Stimulated activated naive CD8-positive, alpha-beta T cell treated with anti-CD3 and anti-CD28 coated beads, Interleukin-15, Interleukin-2, amounts not matched to agents 100 ng/mL and 50 ng/mL, for 24 hours (primary cell): ENCODE measurements around the gene NEU4.
"Not testable (repeated sequence)": the region's sequence is repeated elsewhere in the genome, so short reads cannot be mapped to it uniquely, and the experiment has no call there.

Experiments used
- H3K27ac Mint-ChIP-seq: one replicate; pipeline ENCODE4 v1.8.0; 2021; ENCODE audit warnings: mild to moderate bottlenecking, mixed read lengths
- H3K27me3 Mint-ChIP-seq: one replicate; pipeline ENCODE4 v1.8.0; 2021; ENCODE audit warnings: mixed read lengths
- H3K36me3 Mint-ChIP-seq: one replicate; pipeline ENCODE4 v1.8.0; 2021; ENCODE audit warnings: low read depth, mixed read lengths
- H3K4me1 Mint-ChIP-seq: one replicate; pipeline ENCODE4 v1.8.0; 2021; ENCODE audit warnings: low read depth, mixed read lengths
- H3K4me3 Mint-ChIP-seq: one replicate; pipeline ENCODE4 v1.8.0; 2021; ENCODE audit warnings: mild to moderate bottlenecking, mixed read lengths
- H3K9me3 Mint-ChIP-seq: one replicate; pipeline ENCODE4 v1.8.0; 2021; ENCODE audit warnings: mixed read lengths

NEU4 gene

GRCh38 chr2:241791385-241791784 is 17.6 kb upstream of the NEU4 start:
- H3K4me1 Mint-ChIP-seq, result peaks cover 30% of the 10 kb centered on the region
- peaks cover 12% of the 10 kb centered on the region for H3K36me3 Mint-ChIP-seq
- not testable (repeated sequence) for H3K9me3 Mint-ChIP-seq, H3K4me3 Mint-ChIP-seq, H3K27ac Mint-ChIP-seq, H3K27me3 Mint-ChIP-seq

DNA sequence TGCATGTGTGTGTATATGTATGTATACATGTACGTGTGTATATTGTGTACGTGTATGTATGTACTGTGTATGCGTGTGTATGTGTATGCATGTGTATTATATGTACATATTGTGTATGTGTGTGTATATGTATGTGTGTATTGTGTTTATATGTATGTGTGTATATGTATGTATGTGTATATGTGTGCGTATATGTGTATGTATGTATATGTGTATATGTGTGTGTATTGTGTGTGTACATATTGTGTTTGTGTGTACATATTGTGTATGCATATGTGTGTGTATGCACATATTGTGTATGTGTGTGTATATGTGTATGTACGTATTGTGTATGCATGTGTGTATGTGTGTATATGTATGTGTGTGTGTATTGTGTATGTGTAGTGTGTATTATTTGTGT is 15.6 kb upstream of the NEU4 start:
- Mint-ChIP-seq H3K27ac (no peak overlapping the region), H3K4me3 (no peak overlapping the region), H3K4me1 (peaks cover 12% of the 10 kb centered on the region), H3K9me3 (no peaks in the 10 kb centered on the region), H3K36me3 (peaks cover 12% of the 10 kb centered on the region), H3K27me3 (no peaks in the 10 kb centered on the region)

DNA sequence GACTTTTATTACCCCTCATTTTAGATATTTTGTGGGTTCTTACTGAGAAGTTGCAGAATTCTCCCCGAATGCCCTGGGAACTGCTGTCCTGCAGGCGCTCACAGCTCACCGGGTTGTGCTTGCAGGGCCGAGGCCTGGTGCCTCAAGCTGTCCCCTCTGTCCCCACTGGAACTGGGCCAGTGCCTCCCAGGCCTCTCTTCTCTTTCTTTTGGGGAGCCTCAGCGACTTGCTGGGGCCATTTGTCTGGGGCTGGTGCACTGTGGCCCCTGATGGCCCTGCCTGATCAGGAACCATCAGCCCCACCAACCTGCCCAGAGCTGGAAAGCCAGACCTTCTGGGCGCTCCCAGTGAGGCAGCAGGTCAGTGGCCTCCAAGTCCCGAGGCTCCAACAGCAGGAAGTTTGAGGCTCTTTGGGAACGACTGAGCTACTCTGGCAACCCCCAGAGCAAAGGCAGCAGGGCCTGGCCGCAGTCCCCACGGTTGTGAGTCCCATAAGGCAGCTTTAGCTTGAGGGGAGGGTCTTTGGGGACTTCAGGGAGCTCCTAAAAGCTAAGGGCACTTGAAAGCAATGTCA is 14.7 kb upstream of the NEU4 start:
- H3K27me3 Mint-ChIP-seq, result no peaks in the 10 kb centered on the region
- H3K27ac Mint-ChIP-seq, result no peak overlapping the region
- peaks cover 5% of the 10 kb centered on the region for H3K36me3 Mint-ChIP-seq
- H3K4me1 Mint-ChIP-seq, result peaks cover 2% of the 10 kb centered on the region
- no peaks in the 10 kb centered on the region for H3K9me3 Mint-ChIP-seq
- H3K4me3 Mint-ChIP-seq, result no peak overlapping the region

DNA sequence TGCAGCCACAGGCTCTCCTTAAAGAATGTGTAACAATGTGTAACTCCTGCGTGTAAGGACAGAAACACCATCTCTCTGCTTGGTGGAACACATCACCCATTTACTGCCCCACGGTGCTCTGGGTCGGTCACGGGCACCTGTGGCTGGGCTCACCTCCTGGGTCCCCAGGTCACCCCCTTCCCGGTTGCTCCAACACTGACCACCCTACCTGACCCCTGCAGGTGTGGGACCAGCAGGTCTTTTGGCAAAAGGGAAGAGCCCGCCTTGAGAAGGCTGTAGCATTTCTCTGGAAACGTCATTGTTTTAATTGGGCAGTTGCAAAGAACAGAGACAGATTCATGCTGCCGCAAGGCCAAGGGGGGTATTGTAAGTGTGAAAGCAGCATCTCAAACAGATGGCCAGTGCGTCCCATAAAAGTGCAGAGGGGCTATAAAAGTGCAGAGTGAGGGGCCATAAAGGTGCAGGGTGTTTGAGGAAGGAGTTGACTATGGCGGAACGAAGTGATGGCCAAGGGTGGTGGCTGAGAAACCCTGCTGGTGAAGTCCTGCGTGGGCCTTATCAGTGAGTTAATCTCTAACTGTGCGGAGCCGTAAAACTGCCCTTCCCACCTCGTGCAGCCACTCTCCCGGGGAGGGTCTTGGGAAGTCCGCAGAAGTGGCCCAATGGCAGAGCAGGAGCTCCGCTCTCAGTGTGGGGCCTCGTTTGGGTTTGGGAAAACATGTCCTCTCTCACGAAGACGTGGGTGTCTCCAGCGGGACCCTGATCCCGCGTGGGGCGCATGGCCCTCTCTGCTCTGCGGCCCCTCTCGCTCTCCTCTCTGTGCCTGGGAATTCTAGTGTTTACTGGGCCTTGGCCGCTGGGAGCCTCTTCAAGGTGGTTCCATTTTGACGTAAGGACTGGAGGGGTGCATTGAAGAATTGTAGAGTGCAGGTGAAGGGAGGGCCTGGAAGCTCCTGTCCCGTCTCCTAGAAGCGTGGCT is 13.7 kb upstream of the NEU4 start:
- H3K36me3 Mint-ChIP-seq, result peaks cover 5% of the 10 kb centered on the region
- no peaks in the 10 kb centered on the region for H3K27me3 Mint-ChIP-seq
- no peak overlapping the region for H3K27ac Mint-ChIP-seq
- no peaks in the 10 kb centered on the region for H3K9me3 Mint-ChIP-seq
- no peak overlapping the region for H3K4me3 Mint-ChIP-seq
- no peaks in the 10 kb centered on the region for H3K4me1 Mint-ChIP-seq

- H3K27me3 Mint-ChIP-seq, result no peaks in the 10 kb centered on the region
- H3K36me3 Mint-ChIP-seq, result no peaks in the 10 kb centered on the region
- no peaks in the 10 kb centered on the region for H3K4me1 Mint-ChIP-seq
- no peak overlapping the region for H3K4me3 Mint-ChIP-seq
- no peaks in the 10 kb centered on the region for H3K9me3 Mint-ChIP-seq
- no peak overlapping the region for H3K27ac Mint-ChIP-seq
Observed at GRCh38 chr2:241796209-241796608, 12.8 kb upstream of the NEU4 start.

DNA sequence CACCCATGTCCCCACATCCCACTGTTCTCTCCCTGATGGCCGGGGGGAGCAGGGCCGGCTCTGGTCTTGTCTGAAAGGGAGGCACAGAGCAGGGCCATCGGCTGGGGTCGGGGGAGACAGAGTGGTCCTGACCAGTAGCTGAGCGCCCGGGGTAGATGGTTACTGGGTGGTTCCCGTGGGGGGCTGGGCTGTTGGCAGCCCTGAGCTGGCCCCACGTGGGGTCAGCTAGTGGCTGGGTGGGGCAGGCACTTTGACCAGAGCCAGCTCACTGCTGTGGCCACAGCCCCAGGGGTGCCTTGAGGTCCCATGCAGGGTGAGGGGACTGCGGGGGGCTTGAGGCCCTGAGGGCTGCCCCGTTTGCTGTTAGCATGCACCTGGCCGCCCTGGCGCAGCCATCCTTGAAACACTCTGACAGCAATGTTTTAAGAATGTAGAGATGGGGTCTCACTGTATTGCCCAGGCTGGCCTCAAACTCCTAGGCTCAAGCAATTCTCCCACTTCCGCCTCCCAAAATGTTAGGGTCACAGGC is 12.3 kb upstream of the NEU4 start:
- H3K4me1 Mint-ChIP-seq, result no peaks in the 10 kb centered on the region
- H3K27ac Mint-ChIP-seq, result no peak overlapping the region
- no peaks in the 10 kb centered on the region for H3K9me3 Mint-ChIP-seq
- no peaks in the 10 kb centered on the region for H3K27me3 Mint-ChIP-seq
- H3K4me3 Mint-ChIP-seq, result no peak overlapping the region
- H3K36me3 Mint-ChIP-seq, result no peaks in the 10 kb centered on the region

DNA sequence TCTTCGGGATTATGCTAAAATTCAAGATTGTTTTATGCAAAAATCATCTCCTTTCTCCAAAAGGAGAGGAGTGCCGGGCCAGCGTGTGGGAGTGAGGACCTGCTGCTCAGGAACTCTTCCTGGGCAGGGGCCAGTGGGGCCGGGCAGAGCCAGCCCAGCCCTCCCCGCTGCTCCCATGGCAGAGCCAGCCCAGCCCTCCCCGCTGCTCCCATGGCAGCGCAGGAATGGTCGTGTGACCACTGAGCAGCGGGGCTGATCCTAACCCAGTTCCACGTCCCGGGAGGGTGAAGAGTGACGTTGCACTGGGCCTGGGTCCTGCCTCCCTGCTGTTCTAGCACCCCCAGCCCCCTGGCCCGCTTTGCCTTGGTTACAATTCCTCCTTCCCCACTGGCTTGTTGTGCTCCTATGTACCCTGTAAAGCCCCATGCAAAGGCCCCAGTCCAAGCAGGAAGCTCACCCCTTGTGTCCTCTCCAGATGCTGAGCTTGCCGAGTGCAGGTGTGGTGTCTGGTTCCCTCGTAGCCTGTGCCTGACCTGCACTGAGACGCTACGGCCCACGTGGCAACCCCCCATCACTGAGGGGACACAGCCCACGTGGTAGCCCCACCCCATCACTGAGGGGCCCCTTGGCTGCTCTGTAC is 11.4 kb upstream of the NEU4 start:
- no peak overlapping the region for H3K27ac Mint-ChIP-seq
- H3K36me3 Mint-ChIP-seq, result no peaks in the 10 kb centered on the region
- no peaks in the 10 kb centered on the region for H3K9me3 Mint-ChIP-seq
- no peaks in the 10 kb centered on the region for H3K4me1 Mint-ChIP-seq
- H3K27me3 Mint-ChIP-seq, result no peaks in the 10 kb centered on the region
- no peak overlapping the region for H3K4me3 Mint-ChIP-seq

DNA sequence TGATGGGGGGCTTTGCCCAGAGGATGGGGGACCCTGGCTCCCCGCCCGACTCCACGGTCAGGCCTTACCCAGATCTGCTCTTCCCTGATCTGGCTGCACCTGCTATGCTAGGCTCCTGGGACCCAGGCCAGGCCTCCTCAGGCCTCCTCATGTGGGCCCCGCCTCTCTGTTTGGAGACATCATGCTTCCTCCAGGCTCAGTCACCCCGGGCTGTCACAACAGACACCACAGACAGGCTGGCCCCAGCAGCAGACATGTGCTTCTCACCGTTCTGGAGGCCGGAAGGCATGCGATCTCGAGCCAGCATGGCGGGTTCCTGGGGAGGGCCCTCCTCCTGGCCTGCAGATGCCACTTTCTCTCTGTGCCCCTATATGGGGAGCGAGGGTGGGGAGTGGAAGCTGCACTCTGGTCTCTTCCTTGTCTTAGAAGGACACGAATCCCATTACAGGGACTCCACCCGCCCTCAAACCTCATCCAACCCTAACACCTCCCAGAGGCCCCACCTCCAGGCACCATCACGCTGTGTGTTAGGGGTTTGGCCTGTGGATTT is 10.8 kb upstream of the NEU4 start:
- no peak overlapping the region for H3K4me3 Mint-ChIP-seq
- no peaks in the 10 kb centered on the region for H3K9me3 Mint-ChIP-seq
- H3K27me3 Mint-ChIP-seq, result peaks cover under 1% of the 10 kb centered on the region
- no peak overlapping the region for H3K27ac Mint-ChIP-seq
- H3K4me1 Mint-ChIP-seq, result peaks cover under 1% of the 10 kb centered on the region
- no peaks in the 10 kb centered on the region for H3K36me3 Mint-ChIP-seq

- Mint-ChIP-seq H3K4me1 (peaks cover 4% of the 10 kb centered on the region), H3K27ac (no peak overlapping the region), H3K4me3 (no peak overlapping the region), H3K9me3 (no peaks in the 10 kb centered on the region), H3K27me3 (peaks cover 4% of the 10 kb centered on the region), H3K36me3 (no peaks in the 10 kb centered on the region)
Observed at GRCh38 chr2:241798631-241799521, 10.1 kb upstream of the NEU4 start.

DNA sequence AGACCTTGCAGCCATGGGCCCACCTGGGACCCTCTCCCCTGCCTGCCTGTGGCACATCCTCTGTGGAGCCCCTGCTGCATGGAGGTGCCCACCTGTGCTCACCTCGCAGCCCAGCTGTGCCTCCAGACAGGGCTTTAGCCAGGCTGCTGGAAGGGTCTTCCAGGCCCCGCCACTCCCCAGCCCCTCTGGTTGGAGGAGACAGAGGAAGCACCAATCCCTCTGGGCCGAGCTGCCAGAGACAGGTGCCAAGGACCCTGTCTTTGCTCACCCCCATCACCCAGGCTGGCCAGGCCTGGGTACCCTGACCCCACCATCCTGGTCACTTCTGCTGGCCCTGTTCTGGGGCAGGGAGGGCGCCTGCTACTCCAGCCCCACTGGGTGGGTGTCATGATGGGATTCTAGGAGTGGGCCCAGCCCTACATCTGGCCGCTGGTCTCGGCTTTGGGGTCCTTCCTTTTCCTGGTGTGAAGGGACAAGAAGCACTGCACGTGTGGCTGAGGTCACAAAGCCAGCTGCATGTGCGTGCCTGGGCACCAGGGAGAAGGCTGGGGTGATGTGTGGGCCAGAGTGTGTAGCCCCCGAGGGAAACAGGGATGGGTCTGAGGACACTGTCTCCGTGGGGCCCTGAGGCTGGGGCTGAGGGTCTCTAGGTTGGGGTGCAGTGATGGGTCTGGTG is 9.3 kb upstream of the NEU4 start:
- Mint-ChIP-seq H3K36me3 (no peaks in the 10 kb centered on the region), H3K9me3 (no peaks in the 10 kb centered on the region), H3K27me3 (peaks cover 4% of the 10 kb centered on the region), H3K4me3 (no peak overlapping the region), H3K27ac (no peak overlapping the region), H3K4me1 (peaks cover 6% of the 10 kb centered on the region)

- H3K27me3 Mint-ChIP-seq, H3K27ac Mint-ChIP-seq, H3K4me3 Mint-ChIP-seq, H3K9me3 Mint-ChIP-seq, H3K36me3 Mint-ChIP-seq: not testable (repeated sequence)
- H3K4me1 Mint-ChIP-seq, result peaks cover 10% of the 10 kb centered on the region
Observed at GRCh38 chr2:241800198-241800903, 8.6 kb upstream of the NEU4 start.

DNA sequence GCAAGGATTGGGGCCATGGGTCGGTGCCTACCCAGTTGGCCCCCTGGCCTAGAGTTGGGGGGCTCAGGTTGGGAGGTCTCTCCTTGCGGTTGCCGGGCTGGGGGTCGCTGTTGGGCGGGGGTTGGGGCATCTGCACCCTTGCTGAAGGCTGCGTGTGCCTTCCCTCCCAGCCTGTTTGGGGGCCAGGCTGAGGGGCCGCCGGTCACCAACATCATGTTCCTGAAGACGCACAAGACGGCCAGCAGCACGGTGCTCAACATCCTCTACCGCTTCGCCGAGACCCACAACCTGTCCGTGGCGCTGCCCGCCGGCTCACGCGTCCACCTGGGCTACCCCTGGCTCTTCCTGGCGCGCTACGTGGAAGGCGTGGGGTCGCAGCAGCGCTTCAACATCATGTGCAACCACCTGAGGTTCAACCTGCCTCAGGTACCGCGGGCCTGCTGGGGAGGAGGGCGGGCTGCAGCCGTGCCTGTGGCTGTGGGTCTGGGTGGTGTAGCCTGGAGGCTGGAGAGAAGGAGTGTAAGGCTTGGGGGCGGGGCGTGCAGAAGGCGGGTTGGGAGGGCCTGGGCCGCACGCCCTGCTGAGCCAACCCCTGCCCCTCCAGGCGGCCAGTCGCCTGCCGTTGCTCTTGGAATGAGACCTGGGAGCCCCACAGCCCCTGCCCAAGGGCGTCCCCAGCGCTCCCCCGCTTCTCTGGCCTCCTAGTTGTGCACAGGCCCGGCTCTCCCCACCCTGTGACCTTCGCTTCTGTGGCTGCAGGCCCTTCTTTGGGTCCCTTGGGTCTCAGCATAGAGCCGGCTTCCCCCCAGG is 7.2 kb upstream of the NEU4 start:
- no peak overlapping the region for H3K4me3 Mint-ChIP-seq
- H3K36me3 Mint-ChIP-seq, result no peaks in the 10 kb centered on the region
- H3K27me3 Mint-ChIP-seq, result peaks cover 4% of the 10 kb centered on the region
- H3K4me1 Mint-ChIP-seq, result peaks cover 10% of the 10 kb centered on the region
- H3K27ac Mint-ChIP-seq, result no peak overlapping the region
- no peaks in the 10 kb centered on the region for H3K9me3 Mint-ChIP-seq
